A549 (cell line): ENCODE measurements around the gene ABCB6. TPM values are rescaled to one million over a fixed set of nuclear protein-coding genes. Genes with fewer than 3 reads are reported as not detected.

Experiments
- ATAC-seq, 2 experiments: fragments of 200-7000 bp in 1 of 2; fragments of >200 bp in 1 of 2; cut with Nextera tagmentation in 1 of 2; cut with Tn5 transposase in 1 of 2; 3 replicates each; pipeline versions ENCODE4 v1.8.0 to v1.9.1; 2018 to 2020; ENCODE audit warnings: mild to moderate bottlenecking in 1 of 2, moderate library complexity in 1 of 2
- CTCF ChIA-PET: fragments of 300-600 bp; sonication (Branson Sonifier 250); formaldehyde crosslinking; extraction: SDS; loops from one replicate; lab custom pipeline; 2021; ENCODE audit warnings: antibody characterized with exemption, inconsistent platforms; lab: Yijun Ruan, JAX
- POLR2A ChIA-PET: fragments of 350-600 bp; formaldehyde crosslinking; extraction: SDS; loops from one replicate; lab custom pipeline; 2021; ENCODE audit warnings: antibody characterized with exemption, inconsistent platforms; lab: Yijun Ruan, JAX
- DNase-seq, 2 experiments: peaks; one replicate each; pipeline versions ENCODE4 v3.0.0 to v3.0.0-alpha.2; 2011 to 2016; ENCODE audit warnings: low read depth in 1 of 2, low spot score in 1 of 2
- FAIRE-seq: peaks from 2 replicates; lab custom pipeline; 2011; peaks lifted over from hg19 to GRCh38; lab: Jason Lieb, UNC
- H3K27ac ChIP-seq, 2 experiments: fragments of >200 bp; sonication (Bioruptor Twin); formaldehyde crosslinking; 3 replicates each; pipeline ENCODE4 v1.5.1; 2016 to 2017
- H3K4me1 ChIP-seq: fragments of >200 bp; sonication (Bioruptor Twin); formaldehyde crosslinking; 3 replicates; pipeline ENCODE4 v1.6.1; 2016
- H3K4me2 ChIP-seq: fragments of >200 bp; sonication (Bioruptor Twin); formaldehyde crosslinking; 3 replicates; pipeline ENCODE4 v1.6.1; 2016
- H3K4me3 ChIP-seq: fragments of >200 bp; sonication (Bioruptor Twin); formaldehyde crosslinking; 3 replicates; pipeline ENCODE4 v1.5.1; 2016
- H3K9me3 ChIP-seq: fragments of >200 bp; sonication (Bioruptor Twin); formaldehyde crosslinking; 3 replicates; pipeline ENCODE4 v1.6.1; 2016
- BHLHE40 ChIP-seq: IDR thresholded peaks from 2 replicates; pipeline ENCODE4 v1.6.1; 2012; ENCODE audit warnings: low read depth, low read length, inconsistent platforms
- CBX2 ChIP-seq: fragments of 200-600 bp; sonication (generic); IDR thresholded peaks from 2 replicates; pipeline ENCODE4 v1.6.1; 2016; ENCODE audit warnings: low read depth, mild to moderate bottlenecking, borderline replicate concordance
- CEBPB ChIP-seq, 2 experiments: fragments of >200 bp in 1 of 2; sonication (Bioruptor Twin) in 1 of 2; formaldehyde crosslinking in 1 of 2; IDR thresholded peaks; 2 replicates each; pipeline ENCODE4 v1.6.1; 2012 to 2016
- EHMT2 ChIP-seq: fragments of 200-600 bp; sonication (generic); IDR thresholded peaks from 2 replicates; pipeline ENCODE4 v1.6.1; 2016; ENCODE audit warnings: antibody characterized with exemption, low read depth, mild to moderate bottlenecking, moderate library complexity
- EP300 ChIP-seq, 2 experiments: fragments of >200 bp; sonication (Bioruptor Twin); formaldehyde crosslinking; IDR thresholded peaks; 2 replicates in 1 of 2; 3 replicates in 1 of 2; pipeline ENCODE4 v1.6.1; 2016 to 2017
- ESRRA ChIP-seq: fragments of 150-350 bp; IDR thresholded peaks from 2 replicates; pipeline ENCODE4 v1.6.1; 2014; ENCODE audit warnings: mild to moderate bottlenecking, low read length, borderline replicate concordance
- FOSB ChIP-seq: fragments of 250-450 bp; sonication (Bioruptor Pico); IDR thresholded peaks from 2 replicates; pipeline ENCODE4 v1.5.0; 2020; ENCODE audit warnings: mild to moderate bottlenecking, moderate library complexity
- FOSL2 ChIP-seq, 2 experiments: fragments of 450-650 bp in 1 of 2; fragments of >200 bp in 1 of 2; sonication (Bioruptor Twin) in 1 of 2; formaldehyde crosslinking; IDR thresholded peaks; 2 replicates each; pipeline versions ENCODE4 v1.5.0 to v1.6.1; 2016 to 2020; ENCODE audit warnings: mild to moderate bottlenecking in 1 of 2, moderate library complexity in 1 of 2
- HEYL ChIP-seq: fragments of 250-450 bp; sonication (Bioruptor Pico); IDR thresholded peaks from 2 replicates; pipeline ENCODE4 v1.8.0; 2021; ENCODE audit warnings: mild to moderate bottlenecking, moderate library complexity
- HOXA7 ChIP-seq: fragments of 250-450 bp; sonication (Bioruptor Pico); IDR thresholded peaks from 2 replicates; pipeline ENCODE4 v1.5.0; 2020; ENCODE audit warnings: mild to moderate bottlenecking, moderate library complexity
- HOXB13 ChIP-seq: fragments of 250-450 bp; sonication (Bioruptor Pico); IDR thresholded peaks from 2 replicates; pipeline ENCODE4 v1.5.0; 2020; ENCODE audit warnings: low read depth, mild to moderate bottlenecking, moderate library complexity
- JUN ChIP-seq, 2 experiments: fragments of >200 bp; sonication (Bioruptor Twin); formaldehyde crosslinking; IDR thresholded peaks; 2 replicates in 1 of 2; 3 replicates in 1 of 2; pipeline ENCODE4 v1.6.1; 2016 to 2017
- JUNB ChIP-seq: fragments of >200 bp; sonication (Bioruptor Twin); formaldehyde crosslinking; IDR thresholded peaks from 2 replicates; pipeline ENCODE4 v1.6.1; 2016
- KDM5A ChIP-seq: fragments of 200-600 bp; sonication (generic); IDR thresholded peaks from 2 replicates; pipeline ENCODE4 v1.6.1; 2016; ENCODE audit warnings: antibody characterized with exemption, mild to moderate bottlenecking
- MAFK ChIP-seq: fragments of 450-650 bp; IDR thresholded peaks from 2 replicates; pipeline ENCODE4 v1.6.1; 2014; ENCODE audit not compliant: partially characterized antibody
- MAZ ChIP-seq: fragments of 150-350 bp; IDR thresholded peaks from 2 replicates; pipeline ENCODE4 v1.6.1; 2014; ENCODE audit warnings: antibody characterized with exemption, low read depth, low read length, borderline replicate concordance
- MYC ChIP-seq: IDR thresholded peaks from 2 replicates; pipeline ENCODE4 v1.6.1; 2012; ENCODE audit warnings: mild to moderate bottlenecking, inconsistent platforms, low read length, improper control_type of control experiment, borderline replicate concordance
- NPAS2 ChIP-seq: fragments of 250-450 bp; sonication (Bioruptor Pico); IDR thresholded peaks from 2 replicates; pipeline ENCODE4 v1.8.0; 2022; ENCODE audit warnings: mild to moderate bottlenecking, moderate library complexity, borderline replicate concordance
- NR3C1 ChIP-seq: fragments of >200 bp; sonication (Bioruptor Twin); formaldehyde crosslinking; IDR thresholded peaks from 3 replicates; pipeline ENCODE4 v1.6.1; 2017
- POLR2A ChIP-seq: IDR thresholded peaks from 2 replicates; pipeline ENCODE4 v1.6.1; 2012; ENCODE audit warnings: mild to moderate bottlenecking, low read length
- POLR2AphosphoS2 ChIP-seq: conservative IDR thresholded peaks from 2 replicates; pipeline ENCODE4 v1.6.1; 2012; ENCODE audit warnings: low read length, improper control_type of control experiment, inconsistent platforms
- RARB ChIP-seq: fragments of 250-450 bp; sonication (Bioruptor Pico); IDR thresholded peaks from 2 replicates; pipeline ENCODE4 v1.8.0; 2021; ENCODE audit warnings: mild to moderate bottlenecking, moderate library complexity
- RFX5 ChIP-seq: fragments of 450-650 bp; IDR thresholded peaks from 2 replicates; pipeline ENCODE4 v1.7.1; 2014; ENCODE audit warnings: antibody characterized with exemption, mild to moderate bottlenecking, moderate library complexity
- RNF2 ChIP-seq: fragments of 200-600 bp; sonication (generic); IDR thresholded peaks from 2 replicates; pipeline ENCODE4 v1.6.1; 2016; ENCODE audit warnings: low read depth, mild to moderate bottlenecking, antibody characterized with exemption, moderate library complexity, borderline replicate concordance
- SMC3 ChIP-seq: fragments of >200 bp; sonication (Bioruptor Twin); formaldehyde crosslinking; IDR thresholded peaks from 3 replicates; pipeline ENCODE4 v1.6.1; 2018; ENCODE audit warnings: inconsistent platforms
- SREBF2 ChIP-seq: fragments of 450-650 bp; IDR thresholded peaks from 2 replicates; pipeline ENCODE4 v1.6.1; 2014; ENCODE audit warnings: mild to moderate bottlenecking, moderate library complexity
- TFCP2L1 ChIP-seq: fragments of 250-450 bp; sonication (Bioruptor Pico); IDR thresholded peaks from 2 replicates; pipeline ENCODE4 v1.5.0; 2021; ENCODE audit warnings: mild to moderate bottlenecking
- ZC3H11A ChIP-seq: fragments of 450-650 bp; IDR thresholded peaks from 2 replicates; pipeline ENCODE4 v1.6.1; 2014; ENCODE audit warnings: antibody characterized with exemption, mild to moderate bottlenecking
- ZNF302 ChIP-seq: fragments of 250-450 bp; sonication (Bioruptor Pico); IDR thresholded peaks from 2 replicates; pipeline ENCODE4 v1.9.0; 2021; ENCODE audit warnings: inconsistent platforms, mild to moderate bottlenecking, moderate library complexity
- WGBS: methylation state at CpG from one replicate; pipeline ENCODE4 v1.1.6; 2017; ENCODE audit errors: missing lambda C conversion rate; 5-methylcytosine and 5-hydroxymethylcytosine counted together
- polyA minus RNA-seq: library from RNA; depleted of rRNA, polyadenylated mRNA; stranded (reverse); fragments of >200 nt; gene quantifications from 2 replicates; pipeline ENCODE4 v1.2.3, GENCODE V29; 2011; rRNA and poly(A)+ RNA removed
- polyA plus RNA-seq, 4 experiments: library from polyadenylated mRNA; depleted of rRNA in 3 of 4; stranded (reverse); fragments of >200 nt; fragmentation: RNase III in 1 of 4; extraction: RNeasy Plus Mini Kit Qiagen cat#74134 plus additional on column Dnase treatment in 1 of 4; gene quantifications; 2 replicates in 3 of 4; 3 replicates in 1 of 4; pipeline ENCODE4 v1.2.3, GENCODE V29; 2011 to 2017
- TF ChIP-seq, protein P1 (sequence below): fragments of >200 bp; sonication (Bioruptor Twin); formaldehyde crosslinking; IDR thresholded peaks from 2 replicates; pipeline ENCODE4 v1.6.1; 2016
- TF ChIP-seq, protein P2 (sequence below): fragments of 250-450 bp; sonication (Bioruptor Pico); IDR thresholded peaks from 2 replicates; pipeline ENCODE4 v1.5.0; 2021; ENCODE audit warnings: mild to moderate bottlenecking, moderate library complexity, borderline replicate concordance
- TF ChIP-seq, protein P3 (sequence below): IDR thresholded peaks from 2 replicates; pipeline ENCODE4 v1.6.1; 2012; ENCODE audit warnings: low read depth, borderline replicate concordance
- TF ChIP-seq, protein P4 (sequence below): fragments of 150-350 bp; IDR thresholded peaks from 2 replicates; pipeline ENCODE4 v1.6.1; 2014; ENCODE audit warnings: low read depth, mild to moderate bottlenecking, low read length
- TF ChIP-seq, protein P5 (sequence below): IDR thresholded peaks from 2 replicates; pipeline ENCODE4 v1.6.1; 2012

Gene ABCB6
- 62.5 and 71.0 TPM in 2 replicates for polyA plus RNA-seq (2011; rRNA removed)
- polyA plus RNA-seq (2012; cell fraction: cytosol; rRNA removed): 61.8 and 63.4 TPM in 2 replicates
- 239 and 255 TPM in 2 replicates for polyA plus RNA-seq (2012; cell fraction: nucleus; rRNA removed)
- 48.8 to 55.0 TPM (median 51.3 TPM) in 3 replicates for polyA plus RNA-seq (2017; fragmentation: RNase III; extraction: RNeasy Plus Mini Kit Qiagen cat#74134 plus additional on column Dnase treatment)
- 120 and 146 TPM in 2 replicates for polyA minus RNA-seq

DNA sequence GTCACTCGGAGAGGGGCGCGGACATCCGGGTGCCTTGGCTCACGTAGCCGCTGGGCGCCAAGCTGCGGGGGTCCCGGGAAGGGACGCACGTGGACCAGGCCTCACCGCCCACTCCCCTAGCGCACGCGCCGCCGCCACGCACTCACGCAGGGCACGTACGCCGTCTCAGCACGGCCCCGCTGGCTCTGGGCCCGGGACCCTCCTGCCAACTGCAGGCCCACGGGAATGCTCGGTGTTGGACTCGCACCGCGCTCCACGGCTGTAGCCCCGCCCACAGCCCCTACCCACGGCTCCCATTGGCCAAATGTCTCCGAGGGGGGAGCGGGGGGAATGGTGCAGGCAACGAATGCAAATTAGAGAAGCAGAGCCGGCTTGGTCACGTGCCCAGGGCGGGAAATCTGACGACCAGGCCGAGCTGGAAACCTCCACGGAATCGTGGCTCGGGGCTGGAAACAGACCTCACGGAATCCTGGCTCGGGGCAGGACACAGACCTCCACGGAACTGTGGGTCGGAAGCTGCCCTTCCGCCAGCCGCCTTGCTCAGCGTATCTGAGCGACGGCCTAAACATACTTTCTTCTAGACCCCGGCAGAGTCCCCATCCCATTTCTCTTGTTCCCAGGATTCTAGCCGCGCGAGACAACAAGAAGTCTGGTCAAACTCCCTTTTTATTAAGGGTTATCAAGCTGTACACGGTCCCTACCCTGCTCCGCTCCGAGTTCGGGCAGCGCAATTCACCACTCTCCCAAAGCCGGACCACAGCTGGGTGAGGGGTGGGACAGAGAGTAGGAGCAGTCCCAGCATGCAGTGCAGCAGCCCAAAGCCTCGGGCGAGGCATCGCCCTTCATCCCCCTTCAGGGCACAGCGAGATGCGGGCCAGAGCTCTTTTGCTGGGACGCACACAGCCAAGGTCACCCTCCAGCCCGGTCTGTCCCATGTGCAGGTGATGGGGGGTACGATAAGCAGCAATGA is at the start of gene ABCB6:
Gene ABCB6, minus strand, starts transcription at position 227 of the 970 bp plus-strand sequence. CDS start 285 bp downstream, outside the sequence.
- CTCF ChIA-PET: interaction anchor here (0.7 to 7.3 kb wide), 12 partner anchors 20 to 80 kb away, joined by 3 to 79 read pairs (median 4); partner anchors contain the start of gene DNAJB2
- POLR2A ChIA-PET: interaction anchor here (0.6 to 3.8 kb wide), 10 partner anchors 8 to 76 kb away, joined by 3 to 25 read pairs (median 8); partner anchors contain the start of genes CNPPD1, DNAJB2, GLB1L and STK16
- Histone ChIP-seq H3K4me3 (peak within 1 kb of the TSS; percentile 65), H3K4me2 (peak within 1 kb of the TSS; percentile 93), H3K27ac (peak within 1 kb of the TSS; percentile 92 to 95), H3K9me3 (no peaks in the 10 kb centered on the region), H3K4me1 (peaks cover 30% of the 10 kb centered on the region)
- ATAC-seq (peak; percentile 65 to 84), FAIRE-seq (peak; percentile 43), DNase-seq (peak; percentile 92)
- 48% methylated on average over 35 of the region's 71 CpGs for WGBS
- no peak for TF ChIP-seq MAFK
- TF ChIP-seq, protein P1, sequence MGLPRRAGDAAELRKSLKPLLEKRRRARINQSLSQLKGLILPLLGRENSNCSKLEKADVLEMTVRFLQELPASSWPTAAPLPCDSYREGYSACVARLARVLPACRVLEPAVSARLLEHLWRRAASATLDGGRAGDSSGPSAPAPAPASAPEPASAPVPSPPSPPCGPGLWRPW: no peak
- TF ChIP-seq JUN (IDR thresholded peaks at IDR 0.05): peak in 1 of 2 experiments; percentile 68; a peak in 2 of 5 replicates
- no peak for TF ChIP-seq SREBF2
- TF ChIP-seq RFX5: no peak
- TF ChIP-seq, protein P2, sequence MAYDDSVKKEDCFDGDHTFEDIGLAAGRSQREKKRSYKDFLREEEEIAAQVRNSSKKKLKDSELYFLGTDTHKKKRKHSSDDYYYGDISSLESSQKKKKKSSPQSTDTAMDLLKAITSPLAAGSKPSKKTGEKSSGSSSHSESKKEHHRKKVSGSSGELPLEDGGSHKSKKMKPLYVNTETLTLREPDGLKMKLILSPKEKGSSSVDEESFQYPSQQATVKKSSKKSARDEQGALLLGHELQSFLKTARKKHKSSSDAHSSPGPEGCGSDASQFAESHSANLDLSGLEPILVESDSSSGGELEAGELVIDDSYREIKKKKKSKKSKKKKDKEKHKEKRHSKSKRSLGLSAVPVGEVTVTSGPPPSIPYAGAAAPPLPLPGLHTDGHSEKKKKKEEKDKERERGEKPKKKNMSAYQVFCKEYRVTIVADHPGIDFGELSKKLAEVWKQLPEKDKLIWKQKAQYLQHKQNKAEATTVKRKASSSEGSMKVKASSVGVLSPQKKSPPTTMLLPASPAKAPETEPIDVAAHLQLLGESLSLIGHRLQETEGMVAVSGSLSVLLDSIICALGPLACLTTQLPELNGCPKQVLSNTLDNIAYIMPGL (CRISPR knock-in tag): no peak
- TF ChIP-seq, protein P3, sequence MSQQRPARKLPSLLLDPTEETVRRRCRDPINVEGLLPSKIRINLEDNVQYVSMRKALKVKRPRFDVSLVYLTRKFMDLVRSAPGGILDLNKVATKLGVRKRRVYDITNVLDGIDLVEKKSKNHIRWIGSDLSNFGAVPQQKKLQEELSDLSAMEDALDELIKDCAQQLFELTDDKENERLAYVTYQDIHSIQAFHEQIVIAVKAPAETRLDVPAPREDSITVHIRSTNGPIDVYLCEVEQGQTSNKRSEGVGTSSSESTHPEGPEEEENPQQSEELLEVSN: peak; percentile 99
- TF ChIP-seq EP300 (IDR thresholded peaks at IDR 0.05): no peak
- no peak for TF ChIP-seq HOXA7
- TF ChIP-seq ZC3H11A: no peak
- TF ChIP-seq POLR2AphosphoS2: no peak; the same call in 1 of the 2 replicates
- no peak for TF ChIP-seq NR3C1
- no peak for TF ChIP-seq JUNB
- TF ChIP-seq CEBPB (IDR thresholded peaks at IDR 0.05): no peak
- 0 out of 2 replicates have a peak, but pooled peaks have one; percentile 41 for TF ChIP-seq MAZ
- TF ChIP-seq POLR2A: peak; percentile 94
- peak; percentile 70; the same call in 1 of the 2 replicates for TF ChIP-seq BHLHE40
- no peak for TF ChIP-seq CBX2
- TF ChIP-seq, protein P4, sequence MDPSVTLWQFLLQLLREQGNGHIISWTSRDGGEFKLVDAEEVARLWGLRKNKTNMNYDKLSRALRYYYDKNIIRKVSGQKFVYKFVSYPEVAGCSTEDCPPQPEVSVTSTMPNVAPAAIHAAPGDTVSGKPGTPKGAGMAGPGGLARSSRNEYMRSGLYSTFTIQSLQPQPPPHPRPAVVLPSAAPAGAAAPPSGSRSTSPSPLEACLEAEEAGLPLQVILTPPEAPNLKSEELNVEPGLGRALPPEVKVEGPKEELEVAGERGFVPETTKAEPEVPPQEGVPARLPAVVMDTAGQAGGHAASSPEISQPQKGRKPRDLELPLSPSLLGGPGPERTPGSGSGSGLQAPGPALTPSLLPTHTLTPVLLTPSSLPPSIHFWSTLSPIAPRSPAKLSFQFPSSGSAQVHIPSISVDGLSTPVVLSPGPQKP: no peak
- no peak for TF ChIP-seq FOSB
- TF ChIP-seq TFCP2L1 (CRISPR knock-in tag): peak; percentile 57; the same call in 1 of the 2 replicates
- no peak for TF ChIP-seq RARB (CRISPR knock-in tag)
- no peak for TF ChIP-seq HEYL
- TF ChIP-seq FOSL2 (IDR thresholded peaks at IDR 0.05): no peak
- no peak for TF ChIP-seq FOSL2 (CRISPR knock-in tag; IDR thresholded peaks at IDR 0.05)
- TF ChIP-seq ZNF302 (CRISPR knock-in tag): no peak
- TF ChIP-seq KDM5A: no peak
- TF ChIP-seq ESRRA: no peak
- TF ChIP-seq, protein P5, sequence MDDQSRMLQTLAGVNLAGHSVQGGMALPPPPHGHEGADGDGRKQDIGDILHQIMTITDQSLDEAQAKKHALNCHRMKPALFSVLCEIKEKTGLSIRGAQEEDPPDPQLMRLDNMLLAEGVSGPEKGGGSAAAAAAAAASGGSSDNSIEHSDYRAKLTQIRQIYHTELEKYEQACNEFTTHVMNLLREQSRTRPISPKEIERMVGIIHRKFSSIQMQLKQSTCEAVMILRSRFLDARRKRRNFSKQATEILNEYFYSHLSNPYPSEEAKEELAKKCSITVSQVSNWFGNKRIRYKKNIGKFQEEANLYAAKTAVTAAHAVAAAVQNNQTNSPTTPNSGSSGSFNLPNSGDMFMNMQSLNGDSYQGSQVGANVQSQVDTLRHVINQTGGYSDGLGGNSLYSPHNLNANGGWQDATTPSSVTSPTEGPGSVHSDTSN: peak; percentile 35
- no peak for TF ChIP-seq HOXB13 (CRISPR knock-in tag)
- peak; percentile 74 for TF ChIP-seq MYC
- no peak; the same call in 1 of the 2 replicates for TF ChIP-seq NPAS2 (CRISPR knock-in tag)
- no peak for TF ChIP-seq RNF2
- TF ChIP-seq SMC3: no peak
- TF ChIP-seq EHMT2: no peak
